Measurements from ENCODE around the gene IGSF11.

GRCh38 chr3:118951089-118951488, 83.6 kb downstream of the IGSF11 start:
- TF ChIP-seq POLR2AphosphoS5 (IDR thresholded peaks at IDR 0.05) (no peak), POLR2A (IDR thresholded peaks at IDR 0.05) (no peak), CTCF (IDR thresholded peaks at IDR 0.05 in 8 of 11, conservative IDR thresholded peaks at IDR 0.05 in 3 of 11) (no peak)
